IMR-90 (cell line): ENCODE data around the gene NEMP1. TPM values are rescaled to one million over a fixed set of nuclear protein-coding genes. Genes with fewer than 3 reads are reported as not detected.

Source experiments
- ATAC-seq: fragments of 200-7000 bp; cut with Tn5 transposase; 2 replicates; pipeline ENCODE4 v1.9.1; 2020; ENCODE audit warnings: low read depth, mild to moderate bottlenecking, moderate library complexity
- BruUV-seq: library from RNA; stranded (reverse); fragments of 400-500 nt; replicated peaks from 2 replicates; lab custom pipeline; 2021; lab: Mats Ljungman, UMichigan
- CTCF ChIA-PET: fragments of 300-600 bp; formaldehyde crosslinking; extraction: SDS; loops from one replicate; lab custom pipeline; 2021; ENCODE audit warnings: antibody characterized with exemption; lab: Yijun Ruan, JAX
- POLR2A ChIA-PET: fragments of 300-600 bp; sonication (Branson Sonifier 250); formaldehyde crosslinking; loops from one replicate; lab custom pipeline; 2022; ENCODE audit warnings: antibody characterized with exemption; ENCODE audit not compliant: unreplicated experiment; lab: Charles Lee
- DNase-seq: peaks from one replicate; pipeline ENCODE4 v3.0.0; 2013
- H2AFZ ChIP-seq: replicated peaks from 2 replicates; pipeline ENCODE3; 2013; ENCODE audit warnings: low read length, mild to moderate bottlenecking; ENCODE audit not compliant: poor library complexity
- H2AK5ac ChIP-seq: 2 replicates; pipeline ENCODE4 v1.6.1; 2013; ENCODE audit warnings: low read depth, low read length, inconsistent platforms
- H2AK9ac ChIP-seq: replicated peaks from 2 replicates; pipeline ENCODE3; 2013; ENCODE audit warnings: mild to moderate bottlenecking, low read depth, low read length, moderate library complexity; ENCODE audit not compliant: poor library complexity
- H2BK120ac ChIP-seq: 2 replicates; pipeline ENCODE4 v1.6.1; 2013; ENCODE audit warnings: low read depth, low read length, inconsistent platforms
- H2BK15ac ChIP-seq: 3 replicates; pipeline ENCODE4 v1.6.1; 2013; ENCODE audit warnings: low read depth, low read length, inconsistent platforms
- H2BK20ac ChIP-seq: 2 replicates; pipeline ENCODE4 v1.6.1; 2013; ENCODE audit warnings: low read depth, mild to moderate bottlenecking, inconsistent platforms, low read length, moderate library complexity
- H2BK5ac ChIP-seq: 2 replicates; pipeline ENCODE4 v1.6.1; 2013; ENCODE audit warnings: mild to moderate bottlenecking, low read depth, low read length, inconsistent platforms; ENCODE audit not compliant: poor library complexity, severe bottlenecking
- H3K14ac ChIP-seq: replicated peaks from 2 replicates; pipeline ENCODE4 v1.6.1; 2013; ENCODE audit warnings: low read depth, low read length, inconsistent platforms
- H3K18ac ChIP-seq: 2 replicates; pipeline ENCODE4 v1.6.1; 2013; ENCODE audit warnings: low read depth, low read length, control low read depth
- H3K23ac ChIP-seq: 2 replicates; pipeline ENCODE4 v1.6.1; 2013; ENCODE audit warnings: low read depth, low read length, inconsistent platforms
- H3K27ac ChIP-seq: 2 replicates; pipeline ENCODE4 v1.5.1; 2013; ENCODE audit warnings: mild to moderate bottlenecking, control low read depth, low read length; ENCODE audit not compliant: insufficient read depth
- H3K27me3 ChIP-seq: 2 replicates; pipeline ENCODE4 v1.6.1; 2013; ENCODE audit warnings: low read length; ENCODE audit not compliant: control insufficient read depth, insufficient read depth
- H3K36me3 ChIP-seq: 2 replicates; pipeline ENCODE4 v1.6.1; 2013; ENCODE audit warnings: low read length, mixed read lengths; ENCODE audit not compliant: control insufficient read depth, insufficient read depth
- H3K4ac ChIP-seq: 2 replicates; pipeline ENCODE4 v1.6.1; 2013; ENCODE audit warnings: low read depth, low read length, inconsistent platforms
- H3K4me1 ChIP-seq: 2 replicates; pipeline ENCODE4 v1.6.1; 2013; ENCODE audit warnings: low read length, mixed read lengths; ENCODE audit not compliant: control insufficient read depth, insufficient read depth
- H3K4me2 ChIP-seq: 2 replicates; pipeline ENCODE4 v1.6.1; 2013; ENCODE audit warnings: low read depth, mild to moderate bottlenecking, control low read depth, low read length, moderate library complexity
- H3K4me3 ChIP-seq: 2 replicates; pipeline ENCODE4 v1.5.1; 2013; ENCODE audit warnings: low read depth, mild to moderate bottlenecking, control low read depth, low read length, moderate library complexity; ENCODE audit not compliant: insufficient read depth
- H3K56ac ChIP-seq: 2 replicates; pipeline ENCODE4 v1.6.1; 2013; ENCODE audit warnings: low read length, inconsistent platforms; ENCODE audit not compliant: insufficient read depth; ENCODE audit errors: extremely low read depth
- H3K79me1 ChIP-seq, 2 experiments: 2 replicates each; pipeline ENCODE4 v1.6.1; 2013; ENCODE audit warnings: low read length in 2 of 2, inconsistent platforms in 1 of 2, low read depth in 1 of 2
- H3K9ac ChIP-seq: 2 replicates; pipeline ENCODE4 v1.6.1; 2013; ENCODE audit warnings: low read depth, low read length, control low read depth
- H3K9me1 ChIP-seq: 2 replicates; pipeline ENCODE4 v1.6.1; 2013; ENCODE audit warnings: low read length, inconsistent platforms; ENCODE audit not compliant: insufficient read depth
- H3K9me3 ChIP-seq: 2 replicates; pipeline ENCODE4 v1.6.1; 2013; ENCODE audit warnings: low read length; ENCODE audit not compliant: control insufficient read depth, insufficient read depth
- H4K20me1 ChIP-seq: 2 replicates; pipeline ENCODE4 v1.6.1; 2013; ENCODE audit warnings: low read length, inconsistent platforms; ENCODE audit not compliant: insufficient read depth
- H4K5ac ChIP-seq: 2 replicates; pipeline ENCODE4 v1.6.1; 2013; ENCODE audit warnings: mild to moderate bottlenecking, low read depth, low read length, control low read depth
- H4K8ac ChIP-seq, 2 experiments: 2 replicates each; pipeline ENCODE4 v1.6.1; 2013; ENCODE audit warnings: low read depth in 2 of 2, low read length in 2 of 2, control low read depth in 1 of 2, inconsistent platforms in 1 of 2
- H4K91ac ChIP-seq: 2 replicates; pipeline ENCODE4 v1.6.1; 2013; ENCODE audit warnings: low read depth, low read length, inconsistent platforms; ENCODE audit not compliant: insufficient read depth
- BHLHE40 ChIP-seq: fragments of 150-350 bp; IDR thresholded peaks from 2 replicates; pipeline ENCODE4 v1.6.1; 2016; ENCODE audit warnings: mild to moderate bottlenecking, low read depth, low read length
- CEBPB ChIP-seq: IDR thresholded peaks from 2 replicates; pipeline ENCODE4 v1.6.1; 2012; ENCODE audit warnings: low read depth, low read length, improper control_type of control experiment
- CHD1 ChIP-seq: IDR thresholded peaks from 2 replicates; pipeline ENCODE4 v1.6.1; 2012; ENCODE audit warnings: low read depth, low read length, improper control_type of control experiment
- MAFK ChIP-seq: IDR thresholded peaks from 2 replicates; pipeline ENCODE4 v1.6.1; 2012; ENCODE audit warnings: low read depth, low read length, improper control_type of control experiment
- MAZ ChIP-seq: IDR thresholded peaks from 2 replicates; pipeline ENCODE4 v1.6.1; 2012; ENCODE audit warnings: low read depth, mild to moderate bottlenecking, low read length, improper control_type of control experiment, moderate library complexity, borderline replicate concordance
- MXI1 ChIP-seq: IDR thresholded peaks from 2 replicates; pipeline ENCODE4 v1.6.1; 2012; ENCODE audit warnings: low read depth, mild to moderate bottlenecking, low read length, moderate library complexity, borderline replicate concordance
- NFE2L2 ChIP-seq: fragments of 150-350 bp; IDR thresholded peaks from 2 replicates; pipeline ENCODE4 v1.6.1; 2016; ENCODE audit warnings: low read depth, mild to moderate bottlenecking, low read length
- POLR2A ChIP-seq: IDR thresholded peaks from 2 replicates; pipeline ENCODE4 v1.6.1; 2012; ENCODE audit warnings: mild to moderate bottlenecking, low read depth, low read length
- RAD21 ChIP-seq: IDR thresholded peaks from 2 replicates; pipeline ENCODE4 v1.6.1; 2012; ENCODE audit warnings: low read length, improper control_type of control experiment
- RCOR1 ChIP-seq: IDR thresholded peaks from 2 replicates; pipeline ENCODE4 v1.6.1; 2012; ENCODE audit warnings: mild to moderate bottlenecking, low read length, improper control_type of control experiment; ENCODE audit not compliant: insufficient replicate concordance
- RFX5 ChIP-seq: IDR thresholded peaks from 2 replicates; pipeline ENCODE4 v1.8.0; 2012; ENCODE audit warnings: low read depth, mild to moderate bottlenecking, low read length, moderate library complexity
- SMC3 ChIP-seq: fragments of 150-350 bp; IDR thresholded peaks from 2 replicates; pipeline ENCODE4 v1.6.1; 2016; ENCODE audit warnings: low read depth, mild to moderate bottlenecking, antibody characterized with exemption, low read length, moderate library complexity
- WGBS, 2 experiments: methylation state at CpG; one replicate each; pipeline versions ENCODE4 v1.1.5 to v1.1.7; 2013; ENCODE audit warnings: missing lambda C conversion rate in 2 of 2; ENCODE audit not compliant: insufficient read length in 1 of 2; ENCODE audit errors: extremely low coverage in 2 of 2; 5-methylcytosine and 5-hydroxymethylcytosine counted together
- dilution Hi-C: fragments of 300-500 bp; cut with HindIII; formaldehyde crosslinking; loops from one replicate; pipeline ENCODE4 v1.14.3; 2018; ENCODE audit warnings: low sequenced_read_pairs; ENCODE audit not compliant: unreplicated experiment
- in situ Hi-C: fragments of 300-500 bp; cut with MboI; formaldehyde crosslinking; loops from 3 replicates; pipeline ENCODE4 v1.14.3; 2019; ENCODE audit warnings: low sequenced_read_pairs, inconsistent platforms, mixed read lengths
- intact Hi-C: fragments of 100-400 bp; cut with micrococcal nuclease; formaldehyde crosslinking; loops from 2 replicates; pipeline ENCODE4 v1.10.0; 2022
- polyA plus RNA-seq, 3 experiments: library from polyadenylated mRNA; depleted of rRNA; stranded (reverse); fragments of >200 nt; gene quantifications; 2 replicates each; pipeline ENCODE4 v1.2.3, GENCODE V29; 2012; ENCODE audit warnings: low replicate concordance in 1 of 3
- total RNA-seq: library from RNA; depleted of rRNA; stranded (reverse); fragments of >200 nt; gene quantifications from 2 replicates; pipeline ENCODE4 v1.2.3, GENCODE V29; 2012
- TF ChIP-seq, protein P1 (sequence below): fragments of 150-350 bp; IDR thresholded peaks from 2 replicates; pipeline ENCODE4 v1.6.1; 2017; ENCODE audit warnings: mild to moderate bottlenecking, antibody characterized with exemption, low read length, low read depth
- TF ChIP-seq, protein P2 (sequence below): fragments of 150-350 bp; IDR thresholded peaks from 2 replicates; pipeline ENCODE4 v1.6.1; 2016; ENCODE audit warnings: low read depth, mild to moderate bottlenecking, low read length, moderate library complexity, borderline replicate concordance

The NEMP1 gene
- total and polyA plus RNA-seq, 2 of the 4 experiments (the other 2 are of a cell fraction) = 8.9 to 10.9 TPM

DNA sequence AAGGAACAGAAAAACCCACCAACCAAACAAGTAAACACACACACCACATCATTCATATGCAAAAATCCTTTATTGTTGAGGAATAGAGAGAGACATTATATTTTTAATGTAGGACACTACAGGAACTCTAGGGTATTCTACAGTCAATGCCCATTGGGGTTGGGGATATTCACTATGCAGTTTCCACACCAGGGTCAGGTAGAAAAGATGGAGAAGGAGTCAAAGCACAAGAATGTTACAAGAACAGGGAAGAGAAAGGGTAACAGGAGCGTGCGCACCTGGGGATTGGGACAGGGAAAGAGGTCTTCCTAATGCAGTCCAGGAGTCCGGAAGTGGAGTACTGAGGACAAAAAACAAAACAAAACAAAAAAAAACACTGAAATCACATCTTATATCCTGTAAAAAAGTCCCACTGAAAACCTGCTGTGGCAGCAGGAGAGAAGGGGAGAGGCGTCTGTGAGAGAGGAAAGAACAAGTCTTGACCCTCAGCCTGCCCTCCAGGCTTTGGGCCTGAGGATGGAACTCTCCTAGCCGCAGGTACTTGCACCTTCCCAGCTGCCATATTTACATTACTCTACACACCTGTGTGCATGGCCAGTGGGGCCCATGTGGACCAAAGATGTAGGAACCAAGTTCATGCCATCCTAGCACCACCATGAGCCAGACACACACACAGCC lies 68.5 kb downstream of the NEMP1 start:
- Histone ChIP-seq H3K4ac (no peak overlapping the region), H3K4me1 (peaks cover 6% of the 10 kb centered on the region), H3K79me1 (peaks cover 9 to 16% of the 10 kb centered on the region in 2 experiments), H3K27ac (no peak overlapping the region), H3K4me2 (no peak overlapping the region), H3K9me3 (no peaks in the 10 kb centered on the region), H2AK9ac (no peak overlapping the region), H3K4me3 (no peak overlapping the region), H4K5ac (no peak overlapping the region), H2BK120ac (no peak overlapping the region), H4K91ac (no peak overlapping the region), H4K8ac (no peak overlapping the region), H3K56ac (no peak overlapping the region), H2AFZ (no peak overlapping the region), H2BK15ac (no peak overlapping the region), H4K20me1 (no peaks in the 10 kb centered on the region), H2AK5ac (peak overlapping the region; percentile 2; the same call in 1 of the 2 replicates), H3K18ac (no peak overlapping the region), H3K36me3 (no peaks in the 10 kb centered on the region), H3K9ac (no peak overlapping the region), H3K27me3 (peaks cover 27% of the 10 kb centered on the region), H3K9me1 (no peaks in the 10 kb centered on the region), H2BK20ac (no peak overlapping the region), H2BK5ac (no peak overlapping the region), H3K23ac (no peak overlapping the region), H3K14ac (no peak overlapping the region)
- no peak for ATAC-seq
- 83% methylated on average over 1 of the region's 5 CpGs; no CpG with 5 or more reads in 1 of the 2 experiments for WGBS, 2 experiments
- ChIA-PET CTCF (no interaction called here), POLR2A (no interaction called here)
- in situ Hi-C loops (loop anchor here (5.0 to 10.0 kb wide), 2 partner anchors 102 to 375 kb away; partner anchors contain the start of genes BAZ2A and STAT6), intact Hi-C loops (loop anchor here (10.0 kb wide), 1 partner anchor 365 kb away; the partner anchor contains the start of gene ATP5F1B), dilution Hi-C loops (no loop called here)
- no peak for DNase-seq
- no TSS peak for BruUV-seq
- TF ChIP-seq RCOR1 (no peak), RAD21 (no peak), RFX5 (no peak), NFE2L2 (no peak), MAFK (no peak), MXI1 (no peak), MAZ (no peak), CHD1 (no peak), SMC3 (no peak), POLR2A (no peak), BHLHE40 (no peak), CEBPB (no peak)
- TF ChIP-seq, protein P1, sequence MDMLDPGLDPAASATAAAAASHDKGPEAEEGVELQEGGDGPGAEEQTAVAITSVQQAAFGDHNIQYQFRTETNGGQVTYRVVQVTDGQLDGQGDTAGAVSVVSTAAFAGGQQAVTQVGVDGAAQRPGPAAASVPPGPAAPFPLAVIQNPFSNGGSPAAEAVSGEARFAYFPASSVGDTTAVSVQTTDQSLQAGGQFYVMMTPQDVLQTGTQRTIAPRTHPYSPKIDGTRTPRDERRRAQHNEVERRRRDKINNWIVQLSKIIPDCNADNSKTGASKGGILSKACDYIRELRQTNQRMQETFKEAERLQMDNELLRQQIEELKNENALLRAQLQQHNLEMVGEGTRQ = no peak
- TF ChIP-seq, protein P2, sequence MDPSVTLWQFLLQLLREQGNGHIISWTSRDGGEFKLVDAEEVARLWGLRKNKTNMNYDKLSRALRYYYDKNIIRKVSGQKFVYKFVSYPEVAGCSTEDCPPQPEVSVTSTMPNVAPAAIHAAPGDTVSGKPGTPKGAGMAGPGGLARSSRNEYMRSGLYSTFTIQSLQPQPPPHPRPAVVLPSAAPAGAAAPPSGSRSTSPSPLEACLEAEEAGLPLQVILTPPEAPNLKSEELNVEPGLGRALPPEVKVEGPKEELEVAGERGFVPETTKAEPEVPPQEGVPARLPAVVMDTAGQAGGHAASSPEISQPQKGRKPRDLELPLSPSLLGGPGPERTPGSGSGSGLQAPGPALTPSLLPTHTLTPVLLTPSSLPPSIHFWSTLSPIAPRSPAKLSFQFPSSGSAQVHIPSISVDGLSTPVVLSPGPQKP = no peak
